Limb (tissue), 2 donors: ENCODE measurements around the gene CDK11B.
"Not testable (repeated sequence)": the region's sequence is repeated elsewhere in the genome, so short reads cannot be mapped to it uniquely, and the experiment has no call there.

ENCODE experiments used
- DNase-seq, 2 donors: peaks; one replicate each; pipeline ENCODE4 v3.0.0-alpha.2; 2016; ENCODE audit errors: extremely low spot score in 2 of 2

Gene CDK11B

GRCh38 chr1:1683104-1683905, 24.5 kb upstream of the CDK11B start:
- no peak for DNase-seq

- no peak for DNase-seq
Observed at GRCh38 chr1:1680912-1681273, 22.1 kb upstream of the CDK11B start.

- no peak for DNase-seq
Observed at GRCh38 chr1:1680031-1680911, 21.5 kb upstream of the CDK11B start.

GRCh38 chr1:1678581-1679380, 20.0 kb upstream of the CDK11B start:
- no peak for DNase-seq

- no peak for DNase-seq
Observed at GRCh38 chr1:1677718-1678580, 19.1 kb upstream of the CDK11B start.

- not testable (repeated sequence) for DNase-seq
Observed at GRCh38 chr1:1676087-1676486, 17.3 kb upstream of the CDK11B start.

- DNase-seq: not testable (repeated sequence)
Observed at GRCh38 chr1:1675218-1675617, 16.4 kb upstream of the CDK11B start.

GRCh38 chr1:1674806-1675205, 16.0 kb upstream of the CDK11B start:
- not testable (repeated sequence) for DNase-seq

GRCh38 chr1:1672181-1672965, 13.6 kb upstream of the CDK11B start:
- no peak for DNase-seq

GRCh38 chr1:1671365-1672119, 12.7 kb upstream of the CDK11B start:
- no peak for DNase-seq

GRCh38 chr1:1670866-1671265, 12.1 kb upstream of the CDK11B start:
- no peak for DNase-seq

GRCh38 chr1:1669468-1670440, 10.9 kb upstream of the CDK11B start:
- no peak for DNase-seq

GRCh38 chr1:1666526-1666925, 7.7 kb upstream of the CDK11B start:
- no peak for DNase-seq

GRCh38 chr1:1665815-1666251, 7.0 kb upstream of the CDK11B start:
- DNase-seq: no peak

GRCh38 chr1:1664941-1665814, 6.4 kb upstream of the CDK11B start:
- no peak for DNase-seq

- DNase-seq: not testable (repeated sequence)
Observed at GRCh38 chr1:1664318-1664717, 5.5 kb upstream of the CDK11B start.
